ENCODE data around the gene HMGXB3. TPM values are rescaled to one million over a fixed set of nuclear protein-coding genes. Genes with fewer than 3 reads are reported as not detected.

The HMGXB3 gene, protein sequence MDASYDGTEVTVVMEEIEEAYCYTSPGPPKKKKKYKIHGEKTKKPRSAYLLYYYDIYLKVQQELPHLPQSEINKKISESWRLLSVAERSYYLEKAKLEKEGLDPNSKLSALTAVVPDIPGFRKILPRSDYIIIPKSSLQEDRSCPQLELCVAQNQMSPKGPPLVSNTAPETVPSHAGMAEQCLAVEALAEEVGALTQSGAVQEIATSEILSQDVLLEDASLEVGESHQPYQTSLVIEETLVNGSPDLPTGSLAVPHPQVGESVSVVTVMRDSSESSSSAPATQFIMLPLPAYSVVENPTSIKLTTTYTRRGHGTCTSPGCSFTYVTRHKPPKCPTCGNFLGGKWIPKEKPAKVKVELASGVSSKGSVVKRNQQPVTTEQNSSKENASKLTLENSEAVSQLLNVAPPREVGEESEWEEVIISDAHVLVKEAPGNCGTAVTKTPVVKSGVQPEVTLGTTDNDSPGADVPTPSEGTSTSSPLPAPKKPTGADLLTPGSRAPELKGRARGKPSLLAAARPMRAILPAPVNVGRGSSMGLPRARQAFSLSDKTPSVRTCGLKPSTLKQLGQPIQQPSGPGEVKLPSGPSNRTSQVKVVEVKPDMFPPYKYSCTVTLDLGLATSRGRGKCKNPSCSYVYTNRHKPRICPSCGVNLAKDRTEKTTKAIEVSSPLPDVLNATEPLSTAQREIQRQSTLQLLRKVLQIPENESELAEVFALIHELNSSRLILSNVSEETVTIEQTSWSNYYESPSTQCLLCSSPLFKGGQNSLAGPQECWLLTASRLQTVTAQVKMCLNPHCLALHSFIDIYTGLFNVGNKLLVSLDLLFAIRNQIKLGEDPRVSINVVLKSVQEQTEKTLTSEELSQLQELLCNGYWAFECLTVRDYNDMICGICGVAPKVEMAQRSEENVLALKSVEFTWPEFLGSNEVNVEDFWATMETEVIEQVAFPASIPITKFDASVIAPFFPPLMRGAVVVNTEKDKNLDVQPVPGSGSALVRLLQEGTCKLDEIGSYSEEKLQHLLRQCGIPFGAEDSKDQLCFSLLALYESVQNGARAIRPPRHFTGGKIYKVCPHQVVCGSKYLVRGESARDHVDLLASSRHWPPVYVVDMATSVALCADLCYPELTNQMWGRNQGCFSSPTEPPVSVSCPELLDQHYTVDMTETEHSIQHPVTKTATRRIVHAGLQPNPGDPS (N-terminal part only)
- 25.9 and 29.9 TPM in 2 replicates for total RNA-seq
- 31.5 and 35.3 TPM in 2 replicates for polyA plus RNA-seq
- 20.1 and 20.6 TPM in 2 replicates for polyA plus RNA-seq (2012)
- 56.7 and 74.4 TPM in 2 replicates for polyA minus RNA-seq (ENCODE audit: low replicate concordance)

DNA sequence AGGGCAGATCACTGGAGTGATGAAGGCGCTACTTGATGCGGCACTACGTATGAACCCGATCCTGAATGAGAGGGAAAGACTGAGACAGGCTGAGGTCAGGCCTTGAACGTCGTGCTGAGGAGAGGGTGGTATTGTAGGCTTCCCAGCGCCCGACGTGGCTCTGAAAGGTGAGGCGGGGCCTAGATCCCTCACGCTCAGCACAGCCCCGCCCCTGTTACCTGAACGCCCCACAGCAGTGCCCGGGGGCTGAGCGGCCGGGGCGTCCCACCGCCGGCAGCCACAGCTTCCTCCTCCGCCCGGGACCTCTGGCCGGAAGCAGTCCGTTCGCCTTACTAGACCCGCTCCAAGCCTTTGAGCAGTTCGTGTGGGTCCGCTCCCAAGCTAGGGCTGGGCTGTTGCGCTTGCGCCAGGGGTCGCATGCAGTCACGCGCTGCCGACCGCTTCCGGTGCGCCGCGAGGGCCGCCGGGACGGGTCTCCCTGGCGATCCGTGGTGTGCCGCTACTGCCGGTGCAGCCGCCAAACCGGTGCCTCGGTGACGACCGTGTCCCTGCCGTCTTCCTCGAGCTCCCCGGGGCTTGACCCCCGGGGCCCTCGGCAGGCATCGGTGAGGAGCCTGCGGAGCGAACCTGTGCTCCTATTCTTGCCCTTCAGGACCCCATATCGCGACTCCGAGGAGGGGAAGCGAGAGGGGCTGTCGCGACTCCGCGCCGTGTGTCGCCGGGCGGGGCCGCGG lies at the start of gene HMGXB3, which contains the start of gene TIGD6:
Gene HMGXB3, plus strand, starts transcription at position 484 of the 734 bp plus-strand sequence. CDS start 4,114 bp downstream, outside the sequence.
Gene TIGD6, minus strand, starts transcription at position 399 of the 734 bp plus-strand sequence. CDS start 4,306 bp downstream, outside the sequence.
- peaks cover 48% of the 10 kb centered on the region for H3K79me2 ChIP-seq (ENCODE audit: control insufficient read depth, insufficient read depth, low read length)
- peak within 1 kb of the TSS; percentile 99 for H3K9ac ChIP-seq (ENCODE audit: insufficient read depth, low read length)
- DNase-seq (ENCODE audit: low read depth in 2 of 2): peak; percentile 95 to 96
- H3K9me3 ChIP-seq (ENCODE audit: control insufficient read depth, insufficient read depth, low read depth, low read length): no peaks in the 10 kb centered on the region
- no peaks in the 10 kb centered on the region for H3K36me3 ChIP-seq (ENCODE audit: control insufficient read depth, insufficient read depth, low read length)
- H3K4me1 ChIP-seq (ENCODE audit: control insufficient read depth, extremely low read depth, insufficient read depth, low read length): peaks cover 8% of the 10 kb centered on the region
- H2AFZ ChIP-seq (ENCODE audit: low read length): peak within 1 kb of the TSS; percentile 94
- peak within 1 kb of the TSS; percentile 87 for H3K4me2 ChIP-seq (ENCODE audit: extremely low read depth, insufficient read depth, low read length)
- no peaks in the 10 kb centered on the region for H3K27me3 ChIP-seq (ENCODE audit: control insufficient read depth, insufficient read depth, low read length)
- peak within 1 kb of the TSS; percentile 97 for H3K27ac ChIP-seq (ENCODE audit: insufficient read depth, low read length)
- H3K4me3 ChIP-seq (replicated peaks in 1 of 4; ENCODE audit: control extremely low read depth in 1 of 4, insufficient read depth in 1 of 4, low read depth in 3 of 4, low read length in 4 of 4): peak within 1 kb of the TSS; percentile 84 to 99 (median 95)
- TF ChIP-seq, protein P1, sequence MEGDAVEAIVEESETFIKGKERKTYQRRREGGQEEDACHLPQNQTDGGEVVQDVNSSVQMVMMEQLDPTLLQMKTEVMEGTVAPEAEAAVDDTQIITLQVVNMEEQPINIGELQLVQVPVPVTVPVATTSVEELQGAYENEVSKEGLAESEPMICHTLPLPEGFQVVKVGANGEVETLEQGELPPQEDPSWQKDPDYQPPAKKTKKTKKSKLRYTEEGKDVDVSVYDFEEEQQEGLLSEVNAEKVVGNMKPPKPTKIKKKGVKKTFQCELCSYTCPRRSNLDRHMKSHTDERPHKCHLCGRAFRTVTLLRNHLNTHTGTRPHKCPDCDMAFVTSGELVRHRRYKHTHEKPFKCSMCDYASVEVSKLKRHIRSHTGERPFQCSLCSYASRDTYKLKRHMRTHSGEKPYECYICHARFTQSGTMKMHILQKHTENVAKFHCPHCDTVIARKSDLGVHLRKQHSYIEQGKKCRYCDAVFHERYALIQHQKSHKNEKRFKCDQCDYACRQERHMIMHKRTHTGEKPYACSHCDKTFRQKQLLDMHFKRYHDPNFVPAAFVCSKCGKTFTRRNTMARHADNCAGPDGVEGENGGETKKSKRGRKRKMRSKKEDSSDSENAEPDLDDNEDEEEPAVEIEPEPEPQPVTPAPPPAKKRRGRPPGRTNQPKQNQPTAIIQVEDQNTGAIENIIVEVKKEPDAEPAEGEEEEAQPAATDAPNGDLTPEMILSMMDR (conservative IDR thresholded peaks at IDR 0.05 in 1 of 2, IDR thresholded peaks at IDR 0.05 in 1 of 2; ENCODE audit: low read depth in 1 of 2, low read length in 2 of 2): no peak
- H4K20me1 ChIP-seq (ENCODE audit: control insufficient read depth, extremely low read depth, insufficient read depth, low read length): no peaks in the 10 kb centered on the region

DNA sequence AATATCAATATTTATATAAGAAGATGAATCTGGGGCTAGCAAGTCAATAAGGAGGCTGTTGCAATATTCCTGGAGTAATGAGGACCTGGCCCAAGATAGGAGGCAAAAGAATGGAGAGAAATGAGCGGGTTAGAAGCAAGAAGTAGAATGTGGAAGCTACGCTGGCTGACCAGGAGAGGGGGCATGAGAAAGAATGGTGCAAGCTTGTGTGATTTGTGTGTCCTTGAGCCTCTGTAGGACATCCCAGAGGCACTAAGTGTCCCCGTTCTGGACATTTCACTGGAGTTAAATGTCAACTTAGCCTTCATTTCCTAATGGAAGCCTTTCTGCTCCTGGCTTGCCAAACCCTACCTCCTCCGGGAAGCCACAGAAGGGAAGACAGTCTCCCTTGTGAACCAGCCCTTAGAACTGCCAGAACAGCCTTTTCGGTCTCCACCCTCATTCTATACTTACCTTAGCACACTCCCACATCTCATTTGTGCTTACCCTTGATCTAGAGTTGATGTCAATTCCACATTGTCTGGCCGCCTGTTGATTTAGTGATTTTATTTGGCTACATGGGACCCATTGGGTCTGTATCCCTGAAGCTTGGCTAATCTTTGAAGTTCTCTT lies 49.3 kb upstream of the HMGXB3 start:
- Histone ChIP-seq H3K27me3 (ENCODE audit: control insufficient read depth, insufficient read depth, low read length) (peaks cover 7% of the 10 kb centered on the region), H3K4me3 (replicated peaks in 1 of 4; ENCODE audit: control extremely low read depth in 1 of 4, insufficient read depth in 1 of 4, low read depth in 3 of 4, low read length in 4 of 4) (no peak overlapping the region), H2AFZ (ENCODE audit: low read length) (no peak overlapping the region), H3K4me2 (ENCODE audit: extremely low read depth, insufficient read depth, low read length) (no peak overlapping the region), H4K20me1 (ENCODE audit: control insufficient read depth, extremely low read depth, insufficient read depth, low read length) (no peaks in the 10 kb centered on the region), H3K9me3 (ENCODE audit: control insufficient read depth, insufficient read depth, low read depth, low read length) (no peaks in the 10 kb centered on the region), H3K9ac (ENCODE audit: insufficient read depth, low read length) (no peak overlapping the region), H3K36me3 (ENCODE audit: control insufficient read depth, insufficient read depth, low read length) (no peaks in the 10 kb centered on the region), H3K79me2 (ENCODE audit: control insufficient read depth, insufficient read depth, low read length) (no peaks in the 10 kb centered on the region), H3K27ac (ENCODE audit: insufficient read depth, low read length) (no peak overlapping the region), H3K4me1 (ENCODE audit: control insufficient read depth, extremely low read depth, insufficient read depth, low read length) (no peaks in the 10 kb centered on the region)
- DNase-seq (ENCODE audit: low read depth in 2 of 2): no peak
- no peak for TF ChIP-seq EZH2 (IDR thresholded peaks at IDR 0.05; ENCODE audit: low read length, missing control alignments)
- TF ChIP-seq, protein P1 (conservative IDR thresholded peaks at IDR 0.05 in 1 of 2, IDR thresholded peaks at IDR 0.05 in 1 of 2; ENCODE audit: low read depth in 1 of 2, low read length in 2 of 2): no peak
